ENCODE measurements around the gene PTPN3.
A peak's percentile ranks its signal among the peaks of the same experiment; 100 is the strongest.
"Not testable (repeated sequence)": the region's sequence is repeated elsewhere in the genome, so short reads cannot be mapped to it uniquely, and the experiment has no call there.

The PTPN3 gene

DNA sequence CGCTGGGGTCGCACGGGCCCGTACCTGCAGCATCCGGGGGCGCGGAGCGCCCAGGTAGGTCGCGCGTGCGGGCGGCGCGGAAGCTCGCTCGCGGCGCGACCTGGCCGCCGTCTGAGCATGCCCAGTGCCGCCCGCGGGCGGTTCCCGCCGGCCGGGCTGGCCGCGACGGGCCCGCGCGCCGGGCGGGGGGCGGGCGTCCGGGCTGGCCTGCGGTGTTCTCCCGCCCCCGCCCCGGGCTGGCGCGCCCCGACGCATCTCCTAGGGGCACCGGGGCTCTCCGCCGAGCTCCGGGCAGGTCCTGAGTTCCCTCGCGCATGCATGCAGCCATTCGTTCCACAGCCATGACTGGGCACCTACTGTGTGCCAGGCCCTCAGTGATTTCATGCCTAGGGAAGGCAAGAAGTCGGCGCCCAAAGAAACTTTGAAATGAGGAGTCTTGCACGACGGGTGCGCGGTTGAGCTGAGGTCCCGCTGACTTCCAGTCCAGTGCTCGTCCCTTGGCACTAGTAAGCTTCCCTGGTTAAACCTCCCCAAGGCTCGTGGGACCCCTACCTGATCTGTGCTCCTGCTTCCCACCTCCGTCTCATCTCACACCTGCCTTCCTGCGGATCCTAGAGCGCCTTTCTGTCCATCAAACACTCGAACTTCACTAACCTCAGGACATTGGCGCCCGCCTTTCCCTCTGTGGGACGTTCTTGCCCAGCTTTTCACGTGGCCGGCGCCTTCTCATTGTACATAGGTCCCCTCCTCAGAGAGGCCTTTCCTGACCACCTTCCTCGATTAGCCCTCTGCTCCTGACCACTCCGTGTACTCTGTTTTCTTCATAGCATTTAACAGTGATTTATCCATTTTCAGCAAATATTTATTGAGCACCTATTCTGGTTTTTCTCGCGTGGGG lies at the start of gene PTPN3:
Gene PTPN3 (minus strand): TSS at position 113 of the 898 bp plus-strand sequence. CDS start 34,873 bp downstream, outside the sequence.
- DNase-seq (ENCODE audit: low spot score), result no peak

DNA sequence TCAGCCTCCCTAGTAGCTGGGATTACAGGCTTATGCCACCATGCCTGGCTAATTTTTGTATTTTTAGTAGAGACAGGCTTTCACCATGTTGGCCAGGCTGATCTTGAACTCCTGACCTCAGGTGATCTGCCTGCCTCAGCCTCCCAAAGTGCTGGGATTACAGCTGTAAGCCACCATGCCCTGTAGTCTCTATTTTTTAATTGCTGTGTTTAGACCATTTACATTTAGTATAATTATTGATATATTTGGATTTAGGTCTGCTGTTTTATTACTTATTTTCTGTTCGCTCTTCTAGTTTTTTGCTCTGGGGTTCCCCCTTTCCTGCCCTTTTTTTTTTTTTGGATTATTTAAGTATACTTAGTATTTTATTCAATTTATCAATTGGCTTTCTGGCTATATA lies 46.8 kb upstream of the PTPN3 start:
- DNase-seq (ENCODE audit: low spot score), result not testable (repeated sequence)

DNA sequence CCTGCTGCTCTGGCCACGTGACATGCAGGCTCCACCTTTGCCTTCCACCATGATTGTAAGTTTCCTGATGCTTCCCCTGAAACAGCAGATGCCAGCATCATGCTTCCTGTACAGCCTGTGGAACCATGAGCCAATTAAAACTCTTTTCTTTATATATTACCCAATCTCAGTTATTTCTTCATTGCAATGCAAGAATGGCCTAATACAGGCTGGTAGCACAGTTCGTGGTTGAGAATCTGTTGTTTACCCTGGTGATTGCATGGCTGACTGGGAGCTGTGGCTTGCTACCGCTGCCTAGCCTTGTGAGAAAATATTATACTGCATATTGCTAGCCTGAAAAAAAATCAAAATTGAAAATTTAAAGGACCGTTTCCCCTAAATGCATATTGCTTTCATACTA lies 44.8 kb upstream of the PTPN3 start:
- DNase-seq (ENCODE audit: low spot score), result no peak

- no peak for DNase-seq (ENCODE audit: low spot score)
Measured at GRCh38 chr9:109538346-109538745, 40.2 kb upstream of the PTPN3 start.

DNA sequence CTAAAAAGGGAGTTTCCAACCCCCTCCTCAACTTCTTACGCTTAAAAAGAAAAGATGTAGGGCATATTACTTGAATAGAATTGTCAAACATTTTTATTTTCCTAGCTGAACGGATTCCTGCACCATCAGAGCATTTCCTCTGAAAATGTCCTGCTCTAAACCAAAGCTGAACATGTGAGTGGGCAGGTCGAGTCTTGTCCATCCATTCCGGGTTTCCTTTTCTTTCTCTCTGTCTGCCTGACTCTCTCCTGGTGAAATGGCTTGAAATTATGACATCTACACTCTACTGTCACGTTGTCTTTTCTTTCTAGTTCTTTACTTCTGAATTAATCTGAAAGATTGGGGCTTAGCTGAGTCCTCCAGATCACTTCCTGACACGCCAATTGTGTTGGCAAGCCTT lies 39.2 kb upstream of the PTPN3 start:
- DNase-seq (ENCODE audit: low spot score), result no peak

DNA sequence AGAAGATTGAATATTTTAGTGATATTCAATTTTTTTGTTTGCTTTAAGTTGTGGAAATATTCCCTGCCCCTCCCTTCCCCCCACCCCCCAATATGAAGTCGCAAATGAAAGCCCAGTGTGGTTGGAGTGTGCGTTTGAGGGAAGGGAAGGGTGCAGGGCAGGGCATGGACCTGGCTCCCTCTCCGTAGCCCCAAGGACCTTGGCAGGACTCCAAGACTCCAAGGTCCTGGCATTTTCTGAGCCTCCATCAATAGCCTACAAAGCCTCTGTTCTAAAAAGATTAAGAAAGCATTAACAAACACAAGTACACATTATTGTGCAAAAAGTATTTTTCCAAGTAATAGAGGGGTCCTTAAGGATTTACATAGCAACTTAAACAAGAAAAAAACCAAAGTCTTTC lies 38.8 kb upstream of the PTPN3 start:
- no peak for DNase-seq (ENCODE audit: low spot score)

- no peak for DNase-seq (ENCODE audit: low spot score)
Measured at GRCh38 chr9:109535365-109535764, 37.3 kb upstream of the PTPN3 start.

DNA sequence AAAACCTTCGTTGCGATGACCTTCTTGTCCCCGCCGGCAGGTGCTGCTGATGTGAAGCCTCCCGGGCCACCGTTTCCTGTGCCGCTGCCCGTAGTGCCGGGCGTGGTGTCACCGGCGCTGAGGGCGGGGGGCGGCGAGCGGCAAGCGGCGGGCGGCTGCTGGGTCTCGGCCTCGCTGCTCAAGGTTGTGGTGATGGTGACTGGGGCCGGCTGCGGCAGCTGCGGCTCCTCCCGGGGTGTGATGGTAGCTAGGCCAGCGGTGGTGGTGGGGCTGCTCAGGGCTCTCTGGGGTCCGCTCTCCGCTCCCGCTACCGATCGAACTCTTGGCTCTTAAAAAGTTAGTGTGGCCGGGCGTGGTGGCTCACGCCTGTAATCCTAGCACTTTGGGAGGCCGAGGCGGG lies 36.0 kb upstream of the PTPN3 start:
- no peak for DNase-seq (ENCODE audit: low spot score)

DNA sequence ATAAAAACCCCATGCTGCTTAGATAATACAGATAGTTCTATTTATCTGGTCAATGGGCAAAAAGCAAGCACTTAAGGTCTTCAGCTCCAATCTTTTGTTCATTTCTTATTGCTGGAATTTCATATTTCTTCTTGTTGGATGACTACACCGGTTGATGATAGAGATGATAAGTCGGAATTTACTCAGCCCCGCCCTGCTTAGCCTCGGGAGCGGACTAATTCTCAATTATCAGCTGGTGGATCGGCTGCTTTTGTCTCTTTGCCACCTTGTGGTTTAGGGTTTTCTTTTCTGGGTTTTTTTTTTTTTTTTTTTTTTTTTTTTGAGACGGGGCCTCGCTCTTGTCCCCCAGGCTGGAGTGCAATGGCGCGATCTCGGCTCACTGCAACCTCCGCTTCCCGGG lies 34.5 kb upstream of the PTPN3 start:
- not testable (repeated sequence) for DNase-seq (ENCODE audit: low spot score)

DNA sequence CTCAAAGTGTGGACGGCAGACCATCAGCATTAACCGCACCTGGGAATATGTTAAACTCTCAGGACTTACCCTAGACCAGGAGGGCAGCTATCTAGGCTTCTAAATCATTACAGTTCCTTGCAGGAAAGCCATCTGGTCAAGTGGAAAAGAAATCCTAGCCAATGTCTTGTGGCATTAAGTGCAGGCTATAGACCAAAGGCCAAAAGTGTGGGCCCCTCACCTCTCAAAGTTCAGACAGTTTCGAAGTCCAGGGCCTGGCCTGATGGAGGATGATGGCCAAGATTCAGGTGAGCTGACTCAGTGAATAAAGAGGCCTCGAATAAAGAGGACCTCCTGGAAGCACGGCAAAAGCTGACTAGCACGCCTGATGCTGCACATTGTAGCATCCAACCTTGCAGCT lies 24.0 kb upstream of the PTPN3 start:
- no peak for DNase-seq (ENCODE audit: low spot score)

DNA sequence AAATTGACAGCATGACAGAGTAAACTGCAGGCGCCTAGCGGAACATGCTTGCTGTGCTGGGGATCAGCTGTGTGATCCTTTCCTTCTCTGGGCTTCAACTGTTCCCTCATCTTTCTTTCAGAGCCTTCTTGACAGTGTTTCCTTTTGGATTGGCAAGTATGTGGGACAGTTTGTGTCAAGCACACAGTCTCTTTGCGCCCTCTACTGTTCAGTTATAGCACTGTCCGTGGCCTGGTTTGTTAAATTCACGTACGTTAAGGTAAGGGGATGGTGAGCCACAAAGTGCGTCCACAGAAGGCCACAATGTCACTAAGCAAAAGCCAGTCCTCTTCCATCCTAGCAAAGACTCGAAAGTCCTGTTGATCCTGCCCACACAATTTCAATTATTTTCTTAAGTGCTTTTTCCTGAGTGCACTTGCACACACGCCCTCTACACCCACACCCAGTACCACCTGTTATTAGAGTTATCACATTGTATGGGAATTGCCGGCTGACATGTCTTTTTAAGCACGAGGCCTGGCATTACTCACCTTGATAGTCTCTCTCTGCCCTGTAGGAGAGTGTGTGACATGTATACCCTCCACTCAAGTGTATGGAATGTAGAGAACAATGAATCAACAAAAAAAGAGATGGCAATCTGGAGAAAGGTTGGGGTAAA lies 22.5 kb upstream of the PTPN3 start:
- DNase-seq (ENCODE audit: low spot score), result peak; percentile 50

DNA sequence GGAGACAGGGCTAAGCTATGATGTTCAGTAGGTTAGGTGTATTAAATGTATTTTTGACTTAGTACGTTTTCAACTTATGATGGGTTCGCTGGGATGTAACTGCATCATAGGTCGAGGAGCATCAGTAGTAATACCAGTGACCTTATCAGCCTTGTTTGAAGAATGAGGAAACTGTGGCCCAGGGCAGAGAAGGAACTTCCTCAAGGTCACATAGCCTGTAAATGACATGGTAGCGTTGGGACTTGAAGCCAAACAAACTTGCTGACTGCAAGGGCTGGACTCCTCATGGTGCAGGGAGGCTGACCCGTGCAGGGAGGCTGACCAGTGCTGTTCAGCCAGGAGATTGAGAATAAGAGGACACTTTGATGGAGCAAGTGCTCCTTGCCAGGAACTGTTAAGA lies 21.3 kb upstream of the PTPN3 start:
- no peak for DNase-seq (ENCODE audit: low spot score)

DNA sequence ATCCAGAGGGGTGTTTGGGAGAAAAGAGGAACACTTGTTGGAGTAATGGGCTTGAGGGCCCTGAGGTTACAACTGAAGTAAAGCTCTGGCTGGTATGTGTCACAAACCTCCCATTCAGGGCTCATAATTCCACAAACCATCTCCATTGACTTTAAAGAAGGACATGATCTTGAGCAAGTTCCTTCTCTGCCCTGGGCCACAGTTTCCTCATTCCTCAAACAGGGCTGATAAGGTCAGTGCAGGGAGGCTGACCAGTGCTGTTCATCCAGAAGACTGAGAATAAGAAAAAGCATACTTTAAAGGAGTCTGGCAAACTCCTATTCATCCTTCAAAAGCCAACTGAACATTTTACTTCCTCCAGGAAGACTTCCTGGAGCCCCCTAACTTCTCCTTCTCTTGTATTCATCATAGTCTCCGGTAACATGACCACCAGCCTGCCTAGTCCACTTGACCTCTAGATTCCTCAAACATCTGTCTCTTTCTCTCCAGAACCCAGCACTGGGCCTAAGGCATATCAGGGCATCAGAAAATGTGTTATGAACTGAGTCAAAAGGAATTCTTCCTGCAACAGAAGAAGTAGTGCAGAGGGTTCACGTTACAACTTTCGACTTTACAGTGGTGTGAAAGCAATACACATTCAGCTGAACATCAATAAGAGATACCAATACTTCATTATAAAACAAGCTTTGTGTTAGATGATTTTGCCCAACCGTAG lies 20.7 kb upstream of the PTPN3 start:
- no peak for DNase-seq (ENCODE audit: low spot score)

GRCh38 chr9:109517901-109518377 lies 19.8 kb upstream of the PTPN3 start:
- DNase-seq (ENCODE audit: low spot score), result no peak

- DNase-seq (ENCODE audit: low spot score), result no peak
Measured at GRCh38 chr9:109513871-109514270, 15.8 kb upstream of the PTPN3 start.

GRCh38 chr9:109512170-109512756 lies 14.2 kb upstream of the PTPN3 start:
- no peak for DNase-seq (ENCODE audit: low spot score)

DNA sequence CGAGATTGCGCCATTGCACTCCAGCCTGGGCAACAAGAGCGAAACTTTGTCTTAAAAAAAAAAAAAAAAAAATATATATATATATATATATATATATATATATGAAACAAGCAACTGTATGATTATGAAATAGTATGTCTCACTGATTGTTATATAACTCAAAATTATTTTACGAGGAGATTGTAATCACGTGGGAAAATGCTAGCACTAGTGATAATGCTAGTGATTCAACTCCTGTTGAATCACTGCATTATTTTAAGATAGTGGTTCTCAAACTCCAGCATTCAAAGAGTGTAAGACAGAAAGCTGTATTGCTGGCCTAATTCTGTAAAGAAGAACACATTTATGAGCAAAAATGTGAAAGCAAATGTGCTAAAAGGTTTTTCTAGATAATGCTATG lies 12.4 kb upstream of the PTPN3 start:
- DNase-seq (ENCODE audit: low spot score), result no peak

- not testable (repeated sequence) for DNase-seq (ENCODE audit: low spot score)
Measured at GRCh38 chr9:109510042-109510441, 11.9 kb upstream of the PTPN3 start.

DNA sequence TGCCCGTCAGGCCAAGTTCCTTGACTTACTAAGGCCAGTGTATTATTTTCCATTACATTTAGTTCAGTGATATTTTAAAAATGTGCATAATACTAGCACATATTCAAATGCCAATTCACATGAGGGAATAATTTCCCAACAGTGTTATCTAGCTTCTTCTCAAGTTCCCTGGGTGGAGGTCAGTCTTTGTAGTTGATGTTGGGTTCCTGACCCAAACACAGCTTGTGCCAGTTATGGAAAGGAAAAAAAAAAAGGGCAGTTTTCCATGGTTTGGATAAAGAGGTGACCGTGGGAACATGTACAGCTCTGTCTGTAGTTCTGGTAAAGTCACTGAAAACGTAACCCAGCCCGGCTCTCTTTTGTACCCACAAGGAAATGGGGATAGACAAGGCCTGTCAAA lies 11.5 kb upstream of the PTPN3 start:
- no peak for DNase-seq (ENCODE audit: low spot score)

DNA sequence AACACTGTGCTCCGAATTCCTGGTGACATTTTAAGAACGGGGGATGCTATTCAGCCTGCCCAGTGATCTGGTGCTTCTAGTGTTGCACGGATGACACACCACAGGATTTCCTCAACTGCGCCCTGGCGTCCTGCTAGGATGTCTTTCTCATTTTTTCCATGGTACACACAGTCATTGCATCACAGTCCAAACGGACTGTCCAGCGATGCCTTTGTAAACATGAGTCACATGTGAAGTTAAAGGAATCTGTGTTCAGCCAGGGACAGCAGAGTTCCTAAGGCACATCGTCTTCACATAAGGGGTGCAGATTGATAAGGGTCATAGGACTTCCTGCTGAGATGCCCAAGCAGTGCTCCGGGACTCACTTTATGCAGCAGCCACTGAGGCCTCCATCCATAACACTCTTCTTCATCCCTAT lies 9.3 kb upstream of the PTPN3 start:
- peak; percentile 71 for DNase-seq (ENCODE audit: low spot score)

GRCh38 chr9:109506097-109506712 lies 8.1 kb upstream of the PTPN3 start:
- DNase-seq (ENCODE audit: low spot score), result no peak

DNA sequence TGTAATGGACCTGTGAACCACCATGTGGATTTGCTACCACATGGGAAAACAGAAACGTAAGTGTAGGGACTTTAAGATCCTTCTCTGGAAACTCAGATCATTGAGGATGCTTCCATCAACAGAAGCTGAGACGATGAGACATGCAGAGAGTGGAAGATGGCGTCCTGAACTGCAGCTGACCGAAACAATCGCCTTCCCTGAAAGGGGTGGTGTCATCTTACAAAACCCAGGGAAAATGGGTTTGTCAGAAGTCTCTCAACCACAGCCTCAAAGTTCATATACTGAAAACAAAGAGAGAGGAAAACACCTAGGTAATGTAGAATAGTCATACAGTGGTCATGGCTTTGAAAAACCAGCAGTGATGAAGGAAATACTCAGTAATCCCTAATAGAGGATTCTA lies 6.6 kb upstream of the PTPN3 start:
- DNase-seq (ENCODE audit: low spot score), result no peak
